DOHH2 (cell line): ENCODE data around the gene FGGY.

Experiments
- H3F3A ChIP-seq: fragments of 200-600 bp; sonication (generic), shearing (Covaris generic); 2 replicates; pipeline ENCODE4 v1.6.0; 2016; ENCODE audit warnings: antibody characterized with exemption, mild to moderate bottlenecking; ENCODE audit not compliant: control insufficient read depth, insufficient read depth
- H3K27ac ChIP-seq: fragments of 200-600 bp; sonication (generic); 2 replicates; pipeline ENCODE4 v1.5.1; 2014; ENCODE audit warnings: low read depth, mild to moderate bottlenecking, low read length, moderate library complexity
- H3K27me3 ChIP-seq: fragments of 200-600 bp; sonication (generic); 2 replicates; pipeline ENCODE4 v1.6.1; 2014; ENCODE audit warnings: mild to moderate bottlenecking, low read length, mixed read lengths; ENCODE audit not compliant: control insufficient read depth
- H3K36me3 ChIP-seq: fragments of 200-600 bp; sonication (generic); 2 replicates; pipeline ENCODE4 v1.6.1; 2014; ENCODE audit warnings: mild to moderate bottlenecking, low read length, moderate library complexity, mixed read lengths; ENCODE audit not compliant: control insufficient read depth
- H3K4me1 ChIP-seq: fragments of 200-600 bp; sonication (generic); 2 replicates; pipeline ENCODE4 v1.6.1; 2014; ENCODE audit warnings: mild to moderate bottlenecking, low read length, mixed read lengths; ENCODE audit not compliant: control insufficient read depth
- H3K4me2 ChIP-seq: fragments of 200-600 bp; sonication (generic); 2 replicates; pipeline ENCODE4 v1.6.0; 2014; ENCODE audit warnings: mild to moderate bottlenecking, low read length, moderate library complexity
- H3K4me3 ChIP-seq: fragments of 200-600 bp; sonication (generic); 2 replicates; pipeline ENCODE4 v1.5.1; 2014; ENCODE audit warnings: mild to moderate bottlenecking, low read length, mixed read lengths
- H3K79me2 ChIP-seq: fragments of 200-600 bp; sonication (generic); 2 replicates; pipeline ENCODE4 v1.6.1; 2014; ENCODE audit warnings: mild to moderate bottlenecking, low read length, mixed read lengths; ENCODE audit not compliant: control insufficient read depth
- H3K9me2 ChIP-seq: fragments of 200-600 bp; sonication (generic); replicated peaks from 2 replicates; pipeline ENCODE4 v1.6.1; 2014; ENCODE audit warnings: mild to moderate bottlenecking, low read length, mixed read lengths; ENCODE audit not compliant: control insufficient read depth
- H3K9me3 ChIP-seq: fragments of 200-600 bp; sonication (generic); 2 replicates; pipeline ENCODE4 v1.6.1; 2014; ENCODE audit warnings: antibody characterized with exemption, low read length, mixed read lengths; ENCODE audit not compliant: control insufficient read depth, insufficient read depth
- H4K20me1 ChIP-seq: fragments of 200-600 bp; sonication (generic); 2 replicates; pipeline ENCODE4 v1.6.0; 2014; ENCODE audit warnings: low read depth, mild to moderate bottlenecking, antibody characterized with exemption, low read length, moderate library complexity; ENCODE audit not compliant: control insufficient read depth, insufficient read depth
- EZH2phosphoT487 ChIP-seq: fragments of 200-600 bp; sonication (generic); IDR thresholded peaks from 2 replicates; pipeline ENCODE4 v1.6.1; 2017; ENCODE audit warnings: borderline replicate concordance, mild to moderate bottlenecking, antibody characterized with exemption, low read length, moderate library complexity, mixed read lengths
- TF ChIP-seq, protein P1 (sequence below): fragments of 200-600 bp; sonication (generic); IDR thresholded peaks from one replicate; pipeline ENCODE4 v1.5.1; 2014; ENCODE audit warnings: antibody characterized with exemption, mild to moderate bottlenecking, low read depth, low read length; ENCODE audit not compliant: poor library complexity, severe bottlenecking

FGGY gene

GRCh38 chr1:59414406-59415133, 117.7 kb downstream of the FGGY start:
- H3K27ac ChIP-seq: no peak overlapping the region
- no peak for TF ChIP-seq EZH2phosphoT487
- TF ChIP-seq, protein P1, sequence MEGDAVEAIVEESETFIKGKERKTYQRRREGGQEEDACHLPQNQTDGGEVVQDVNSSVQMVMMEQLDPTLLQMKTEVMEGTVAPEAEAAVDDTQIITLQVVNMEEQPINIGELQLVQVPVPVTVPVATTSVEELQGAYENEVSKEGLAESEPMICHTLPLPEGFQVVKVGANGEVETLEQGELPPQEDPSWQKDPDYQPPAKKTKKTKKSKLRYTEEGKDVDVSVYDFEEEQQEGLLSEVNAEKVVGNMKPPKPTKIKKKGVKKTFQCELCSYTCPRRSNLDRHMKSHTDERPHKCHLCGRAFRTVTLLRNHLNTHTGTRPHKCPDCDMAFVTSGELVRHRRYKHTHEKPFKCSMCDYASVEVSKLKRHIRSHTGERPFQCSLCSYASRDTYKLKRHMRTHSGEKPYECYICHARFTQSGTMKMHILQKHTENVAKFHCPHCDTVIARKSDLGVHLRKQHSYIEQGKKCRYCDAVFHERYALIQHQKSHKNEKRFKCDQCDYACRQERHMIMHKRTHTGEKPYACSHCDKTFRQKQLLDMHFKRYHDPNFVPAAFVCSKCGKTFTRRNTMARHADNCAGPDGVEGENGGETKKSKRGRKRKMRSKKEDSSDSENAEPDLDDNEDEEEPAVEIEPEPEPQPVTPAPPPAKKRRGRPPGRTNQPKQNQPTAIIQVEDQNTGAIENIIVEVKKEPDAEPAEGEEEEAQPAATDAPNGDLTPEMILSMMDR: no peak
- no peaks in the 10 kb centered on the region for H3K4me1 ChIP-seq
- no peaks in the 10 kb centered on the region for H3K79me2 ChIP-seq
- no peaks in the 10 kb centered on the region for H3K9me3 ChIP-seq
- H3K4me3 ChIP-seq: no peak overlapping the region
- H3F3A ChIP-seq: no peaks in the 10 kb centered on the region
- no peaks in the 10 kb centered on the region for H4K20me1 ChIP-seq
- H3K9me2 ChIP-seq: no peaks in the 10 kb centered on the region
- no peak overlapping the region for H3K4me2 ChIP-seq
- H3K27me3 ChIP-seq: no peaks in the 10 kb centered on the region
- no peaks in the 10 kb centered on the region for H3K36me3 ChIP-seq

- TF ChIP-seq, protein P1: no peak
- no peak for TF ChIP-seq EZH2phosphoT487
- no peaks in the 10 kb centered on the region for H3K9me2 ChIP-seq
These were observed 118.5 kb downstream of the FGGY start for GRCh38 chr1:59415286-59415850.

DNA sequence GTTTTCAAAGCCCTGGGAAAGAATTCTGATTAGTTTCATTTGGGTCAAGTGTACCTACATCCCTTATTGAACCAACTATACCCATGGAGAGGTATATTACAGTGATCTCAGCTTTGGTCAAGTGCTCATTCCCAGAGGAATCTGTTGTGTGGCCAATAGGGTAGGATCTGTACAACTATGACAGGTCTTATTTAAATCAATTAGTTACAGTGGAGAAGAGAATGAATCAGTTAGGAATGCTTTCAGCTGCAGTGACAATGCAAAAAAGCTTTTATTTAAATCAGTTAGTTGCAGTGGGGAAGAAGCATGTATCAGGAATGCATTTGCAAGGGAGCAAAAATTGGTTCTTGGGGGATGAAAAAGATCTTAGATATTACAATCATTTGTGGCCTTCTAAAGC, 119.0 kb downstream of the FGGY start:
- no peaks in the 10 kb centered on the region for H3F3A ChIP-seq
- H3K9me2 ChIP-seq: no peaks in the 10 kb centered on the region

More at GRCh38 chr1:59415286-59415850, 118.5 kb downstream of the FGGY start:
- Histone ChIP-seq H3K27ac (no peak overlapping the region), H3K9me3 (no peaks in the 10 kb centered on the region), H3K27me3 (no peaks in the 10 kb centered on the region), H3K4me1 (no peaks in the 10 kb centered on the region), H3F3A (no peaks in the 10 kb centered on the region), H3K79me2 (no peaks in the 10 kb centered on the region), H3K4me2 (no peak overlapping the region), H3K36me3 (no peaks in the 10 kb centered on the region), H4K20me1 (no peaks in the 10 kb centered on the region), H3K4me3 (no peak overlapping the region)

More for the DNA sequence above, 119.0 kb downstream of the FGGY start:
- H3K4me2 ChIP-seq: no peak overlapping the region
- H3K9me3 ChIP-seq: no peaks in the 10 kb centered on the region
- H3K4me1 ChIP-seq: no peaks in the 10 kb centered on the region
- no peaks in the 10 kb centered on the region for H3K79me2 ChIP-seq
- no peaks in the 10 kb centered on the region for H3K36me3 ChIP-seq
- TF ChIP-seq, protein P1: no peak
- no peak for TF ChIP-seq EZH2phosphoT487
- H3K4me3 ChIP-seq: no peak overlapping the region
- no peaks in the 10 kb centered on the region for H4K20me1 ChIP-seq
- no peak overlapping the region for H3K27ac ChIP-seq
- no peaks in the 10 kb centered on the region for H3K27me3 ChIP-seq
